HG03045 (cell line): ENCODE measurements around the gene CCN2.

Experiments used
- ATAC-seq: cut with Tn5 transposase; IDR thresholded peaks from one replicate; pipeline ENCODE4 v1.9.1; 2021; ENCODE audit warnings: mild to moderate bottlenecking, moderate library complexity; ENCODE audit not compliant: unreplicated experiment

CCN2 gene

DNA sequence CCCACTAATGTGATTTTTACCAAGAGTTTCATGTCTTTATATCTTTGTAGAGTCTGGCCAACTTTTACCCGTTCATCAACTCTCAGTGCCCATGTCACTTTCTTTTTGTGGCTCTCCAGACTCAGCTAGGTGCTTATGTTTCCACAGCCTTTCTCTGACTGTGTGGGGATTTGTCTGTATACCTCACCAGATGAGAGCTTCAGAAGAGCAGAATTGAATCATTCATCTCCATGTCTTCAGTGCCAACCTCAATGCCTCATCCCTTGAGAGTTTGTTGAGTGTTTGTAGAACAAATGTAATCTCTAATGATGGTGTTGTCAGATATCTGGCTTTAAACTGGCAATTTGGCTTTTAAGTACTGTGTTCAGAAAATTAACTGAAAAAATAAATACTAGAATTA lies 16.8 kb upstream of the CCN2 start:
- no peak for ATAC-seq

DNA sequence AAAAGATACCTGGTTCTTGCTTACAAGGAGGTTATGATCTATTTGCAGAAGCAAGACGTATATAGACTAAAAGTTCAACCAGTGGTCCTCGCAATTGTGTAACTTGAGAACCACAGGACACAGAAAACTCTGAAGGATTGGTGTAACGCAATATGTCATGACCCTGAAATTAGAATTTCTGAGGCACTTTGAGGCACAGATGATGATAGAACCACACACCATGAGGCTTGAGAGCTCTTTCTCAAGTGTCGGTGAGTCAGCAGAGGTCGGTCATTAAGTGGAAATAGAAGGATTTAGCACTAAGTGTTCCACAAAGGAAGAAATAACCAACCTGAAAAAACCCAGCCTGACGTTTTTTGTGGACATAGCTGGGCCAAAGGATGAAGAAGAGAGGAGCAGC lies 15.3 kb upstream of the CCN2 start:
- no peak for ATAC-seq

DNA sequence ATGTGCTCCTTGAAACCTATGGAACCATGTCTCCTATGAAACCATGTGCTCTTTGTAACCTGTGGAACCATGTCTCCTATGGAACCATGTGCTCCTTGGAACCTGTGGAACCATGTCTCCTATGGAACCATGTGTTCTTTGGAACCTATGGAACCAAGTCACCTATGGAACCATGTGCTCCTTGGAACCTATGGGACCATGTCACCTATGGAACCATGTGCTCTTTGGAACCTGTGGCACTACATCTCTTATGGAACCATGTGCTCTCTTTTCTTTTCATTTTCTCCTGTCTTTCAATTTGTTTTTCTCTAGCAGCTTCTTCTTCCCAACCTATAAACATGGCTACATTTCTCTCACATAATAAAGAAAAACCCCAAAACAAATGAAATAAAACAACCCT lies 11.9 kb upstream of the CCN2 start:
- no peak for ATAC-seq

DNA sequence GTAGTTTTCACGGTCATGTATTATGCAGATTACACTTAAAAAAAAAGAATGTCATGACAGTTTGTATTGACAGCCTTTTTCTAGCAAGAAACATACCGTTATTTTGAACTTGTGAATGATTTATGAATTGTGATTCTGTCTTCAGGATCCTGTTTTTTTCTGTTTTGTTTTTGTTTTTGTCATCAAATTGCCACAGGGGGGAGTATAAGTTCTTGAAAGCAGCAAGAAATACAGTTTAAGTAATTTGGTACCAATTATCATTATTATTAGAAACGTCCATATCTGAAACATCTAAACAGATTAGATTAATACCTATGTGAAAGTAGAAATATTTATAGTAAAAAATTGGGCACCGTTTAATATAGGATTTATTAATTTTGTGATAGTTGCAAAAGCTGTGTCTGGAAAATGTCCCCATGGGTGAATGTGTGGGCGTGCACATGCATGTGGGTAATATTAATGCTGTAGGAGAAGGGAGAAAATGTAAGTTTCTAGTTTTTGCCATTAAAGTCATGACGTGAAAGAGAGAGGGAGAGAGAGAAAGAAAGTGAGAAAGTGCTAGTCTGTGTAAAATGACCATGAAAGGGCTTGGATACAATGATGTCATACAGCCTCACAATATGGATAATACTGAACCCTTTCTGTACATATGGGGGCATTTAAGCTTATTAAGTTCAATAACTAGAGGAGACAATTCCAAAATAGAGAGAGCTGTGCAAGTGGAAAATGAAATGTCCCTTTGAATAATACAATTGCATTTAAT lies 9.4 kb upstream of the CCN2 start:
- no peak for ATAC-seq

- ATAC-seq = no peak
Measured at GRCh38 chr6:131958542-131959470, 7.6 kb upstream of the CCN2 start.

- no peak for ATAC-seq
Measured at GRCh38 chr6:131958095-131958494, 6.9 kb upstream of the CCN2 start.

DNA sequence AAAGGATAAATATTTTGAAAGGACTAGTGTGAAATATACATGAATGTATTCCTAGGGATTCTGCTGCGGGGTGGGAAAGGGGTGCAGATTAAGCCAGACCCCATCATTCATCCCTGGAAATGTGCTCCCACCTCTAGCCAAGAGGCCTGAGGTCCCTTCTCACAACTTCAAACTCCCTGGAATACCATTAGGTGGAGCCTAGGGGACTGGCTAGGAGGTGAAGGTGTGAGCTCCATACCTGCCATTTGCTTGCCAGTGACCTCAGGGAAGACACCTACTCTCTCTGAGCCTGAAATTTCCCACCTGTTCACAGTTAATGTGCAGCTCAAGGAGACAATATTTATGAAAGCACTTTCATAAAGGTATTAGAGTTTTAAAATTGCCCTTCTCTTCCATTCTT lies 4.7 kb upstream of the CCN2 start:
- no peak for ATAC-seq

DNA sequence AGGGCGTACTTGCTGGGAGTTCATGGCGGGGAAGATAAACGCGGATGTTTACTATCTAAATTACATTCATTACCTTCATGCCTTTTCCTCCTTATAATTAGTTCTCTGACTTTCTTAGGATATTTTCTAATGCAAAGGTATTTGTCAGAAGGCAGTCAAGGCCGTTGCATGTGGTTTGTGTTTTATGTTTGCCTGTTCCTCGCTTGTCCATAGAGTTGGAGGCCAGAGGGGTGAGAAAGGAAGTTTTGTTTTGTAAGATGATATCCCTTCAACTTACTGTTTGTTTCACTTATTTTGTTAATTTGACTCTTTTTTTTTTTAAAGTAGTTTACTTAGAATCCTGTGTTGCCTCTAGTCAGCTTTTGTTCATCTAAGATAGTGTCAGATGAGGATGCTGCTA lies 4.0 kb upstream of the CCN2 start:
- ATAC-seq = no peak

GRCh38 chr6:131954775-131955107 lies 3.6 kb upstream of the CCN2 start:
- no peak for ATAC-seq

GRCh38 chr6:131954059-131954774 lies 3.0 kb upstream of the CCN2 start:
- no peak for ATAC-seq

- no peak for ATAC-seq
Measured at GRCh38 chr6:131952886-131953509, 1.8 kb upstream of the CCN2 start.

DNA sequence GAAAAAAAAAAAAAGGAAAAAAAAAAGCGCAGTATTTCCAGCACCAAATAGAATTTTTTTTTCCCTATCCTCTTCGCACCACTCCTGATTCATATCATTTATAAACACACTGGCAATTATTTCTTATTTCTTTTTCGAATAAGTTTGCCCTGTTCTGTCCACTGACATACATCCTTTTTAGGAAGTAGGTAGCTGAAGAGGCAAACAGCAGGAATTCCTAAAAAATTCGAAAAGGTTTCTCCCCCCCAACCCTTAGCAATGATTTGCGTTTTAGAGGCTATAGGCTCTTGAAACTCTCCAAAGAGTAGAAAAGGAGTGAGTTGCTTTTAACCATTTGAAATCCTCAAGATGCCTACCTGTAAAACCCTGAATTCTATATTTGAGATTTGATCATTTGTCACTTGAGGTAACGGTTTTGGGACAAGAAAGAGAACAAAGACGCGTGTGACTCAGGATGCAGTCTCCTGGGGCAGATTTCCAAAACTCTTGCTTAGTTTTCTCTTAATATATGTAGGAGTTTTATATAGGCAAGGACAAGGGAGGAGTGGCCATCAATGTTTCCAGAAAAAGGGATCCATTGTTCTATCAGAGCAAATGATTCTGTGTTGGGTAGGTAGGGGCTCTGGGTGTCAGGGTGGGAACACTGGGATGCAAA lies 531 bp upstream of the CCN2 start:
- no peak for ATAC-seq

DNA sequence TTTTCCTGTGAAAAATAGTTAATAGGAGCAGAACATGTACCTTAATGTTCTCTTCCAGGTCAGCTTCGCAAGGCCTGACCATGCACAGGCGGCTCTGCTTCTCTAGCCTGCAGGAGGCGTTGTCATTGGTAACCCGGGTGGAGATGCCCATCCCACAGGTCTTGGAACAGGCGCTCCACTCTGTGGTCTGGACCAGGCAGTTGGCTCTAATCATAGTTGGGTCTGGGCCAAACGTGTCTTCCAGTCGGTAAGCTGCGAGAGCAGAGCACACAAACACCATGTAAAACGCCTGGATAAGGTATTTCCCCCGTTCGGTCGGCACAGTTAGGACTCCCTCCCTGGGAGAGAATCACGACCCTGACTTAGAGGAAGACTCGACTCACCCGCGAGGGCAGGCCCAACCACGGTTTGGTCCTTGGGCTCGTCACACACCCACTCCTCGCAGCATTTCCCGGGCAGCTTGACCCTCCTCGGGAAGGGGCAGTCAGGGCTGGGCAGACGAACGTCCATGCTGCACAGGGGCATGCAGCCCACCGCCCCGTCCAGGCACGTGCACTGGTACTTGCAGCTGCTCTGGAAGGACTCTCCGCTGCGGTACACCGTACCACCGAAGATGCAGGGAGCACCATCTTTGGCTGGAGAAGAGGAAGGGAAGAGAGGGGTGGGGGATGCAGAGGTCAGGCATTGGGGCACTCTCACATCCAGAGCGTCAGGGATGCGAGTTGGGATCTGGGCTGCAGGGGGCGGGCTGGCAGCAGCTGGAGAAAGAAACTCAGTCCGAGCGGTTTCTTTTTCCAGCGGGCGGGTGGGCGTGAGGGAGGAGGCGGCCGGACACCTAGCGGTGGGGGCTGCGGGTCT lies 1.0 kb downstream of the CCN2 start:
- ATAC-seq = no peak

DNA sequence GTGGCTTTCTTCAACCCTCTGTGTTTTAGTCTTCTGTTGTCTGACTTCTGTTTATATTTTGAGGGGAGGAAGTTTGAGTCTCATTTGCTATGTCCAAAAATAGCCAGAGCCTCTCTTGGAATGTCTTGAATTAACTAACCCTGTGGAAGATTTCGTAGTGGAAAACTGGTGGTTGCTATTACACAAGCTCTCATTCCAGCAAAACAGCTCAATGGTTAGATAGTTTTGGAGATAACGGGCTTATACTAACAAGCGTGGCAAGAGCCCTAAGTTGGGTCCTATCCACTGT lies 1.6 kb downstream of the CCN2 start:
- no peak for ATAC-seq

DNA sequence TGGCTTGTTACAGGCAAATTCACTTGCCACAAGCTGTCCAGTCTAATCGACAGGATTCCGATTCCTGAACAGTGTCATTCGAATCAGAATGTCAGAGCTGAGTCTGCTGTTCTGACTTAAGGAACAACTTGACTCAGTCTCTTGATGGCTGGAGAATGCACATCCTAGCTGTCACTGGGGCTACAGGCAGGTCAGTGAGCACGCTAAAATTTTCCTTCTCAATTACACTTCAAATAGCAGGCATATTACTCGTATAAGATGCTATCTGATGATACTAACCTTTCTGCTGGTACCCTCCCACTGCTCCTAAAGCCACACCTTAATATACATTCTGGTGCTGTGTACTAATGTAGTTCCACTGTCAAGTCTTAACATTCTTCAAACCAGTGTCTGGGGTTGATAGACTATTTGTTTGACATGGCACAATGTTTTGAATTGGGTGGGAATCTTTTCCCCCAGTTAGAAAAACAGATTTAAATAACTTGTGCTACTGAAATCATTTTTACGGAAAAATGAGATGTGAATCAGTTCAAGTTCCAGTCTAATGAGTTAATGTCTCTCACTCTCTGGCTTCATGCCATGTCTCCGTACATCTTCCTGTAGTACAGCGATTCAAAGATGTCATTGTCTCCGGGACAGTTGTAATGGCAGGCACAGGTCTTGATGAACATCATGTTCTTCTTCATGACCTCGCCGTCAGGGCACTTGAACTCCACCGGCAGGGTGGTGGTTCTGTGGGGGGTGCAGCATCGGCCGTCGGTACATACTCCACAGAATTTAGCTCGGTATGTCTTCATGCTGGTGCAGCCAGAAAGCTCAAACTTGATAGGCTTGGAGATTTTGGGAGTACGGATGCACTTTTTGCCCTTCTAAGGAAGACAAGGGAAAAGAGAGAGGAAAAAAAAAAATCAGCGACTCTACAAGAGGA lies 2.2 kb downstream of the CCN2 start:
- no peak for ATAC-seq

DNA sequence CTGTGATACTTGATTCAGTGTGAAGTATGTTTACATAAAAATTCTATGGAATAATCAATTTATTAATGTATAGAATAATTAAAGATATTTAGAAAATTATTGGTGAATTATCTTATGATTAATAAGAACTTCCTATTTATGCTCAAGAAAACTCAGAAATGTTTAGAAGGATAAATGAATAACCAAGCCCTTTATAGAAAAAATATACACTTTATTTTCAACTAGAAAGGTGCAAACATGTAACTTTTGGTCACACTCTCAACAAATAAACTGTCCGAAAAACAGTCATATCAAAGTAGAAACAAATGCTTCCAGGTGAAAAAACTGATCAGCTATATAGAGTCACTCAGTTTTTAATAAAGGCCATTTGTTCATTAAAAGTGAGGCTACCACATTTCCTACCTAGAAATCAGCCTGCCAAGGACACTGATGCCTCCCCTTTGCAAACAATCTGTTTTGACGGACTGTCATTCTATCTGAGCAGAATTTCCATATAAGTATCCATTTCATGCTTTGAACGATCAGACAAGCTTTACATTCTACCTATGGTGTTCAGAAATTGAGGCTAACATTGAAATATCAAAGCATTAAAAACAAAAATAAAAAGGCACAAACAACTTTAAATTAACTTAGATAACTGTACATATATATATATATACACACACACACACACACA lies 3.0 kb downstream of the CCN2 start:
- no peak for ATAC-seq

GRCh38 chr6:131946992-131947955 lies 3.9 kb downstream of the CCN2 start:
- ATAC-seq = no peak
